PFSK-1 (cell line): ENCODE results near the gene TEX10.

ENCODE experiments used
- FOXP2 ChIP-seq: optimal IDR thresholded peaks from 2 replicates; pipeline ENCODE3; 2011; ENCODE audit warnings: borderline replicate concordance, control low read depth, inconsistent platforms; ENCODE audit not compliant: insufficient read depth; ENCODE audit errors: extremely low read length, extremely low read depth
- POLR2AphosphoS5 ChIP-seq: IDR thresholded peaks from 2 replicates; pipeline ENCODE4 v1.6.1; 2012; ENCODE audit warnings: low read depth, mild to moderate bottlenecking, control low read depth, low read length, moderate library complexity
- REST ChIP-seq, 2 experiments: IDR thresholded peaks; 2 replicates each; pipeline versions ENCODE4 v1.6.1 to v1.8.0; 2011 to 2012; ENCODE audit warnings: low read depth in 2 of 2, low read length in 2 of 2, control low read depth in 1 of 2, inconsistent platforms in 1 of 2, mild to moderate bottlenecking in 1 of 2, moderate library complexity in 1 of 2; ENCODE audit not compliant: insufficient read depth in 1 of 2
- SIN3A ChIP-seq: IDR thresholded peaks from 2 replicates; pipeline ENCODE4 v1.6.1; 2012; ENCODE audit warnings: mild to moderate bottlenecking, low read length, moderate library complexity, borderline replicate concordance; ENCODE audit not compliant: insufficient read depth
- TAF1 ChIP-seq: IDR thresholded peaks from 2 replicates; pipeline ENCODE4 v1.6.1; 2012; ENCODE audit warnings: low read length, control low read depth, borderline replicate concordance; ENCODE audit not compliant: insufficient read depth

Gene TEX10

DNA sequence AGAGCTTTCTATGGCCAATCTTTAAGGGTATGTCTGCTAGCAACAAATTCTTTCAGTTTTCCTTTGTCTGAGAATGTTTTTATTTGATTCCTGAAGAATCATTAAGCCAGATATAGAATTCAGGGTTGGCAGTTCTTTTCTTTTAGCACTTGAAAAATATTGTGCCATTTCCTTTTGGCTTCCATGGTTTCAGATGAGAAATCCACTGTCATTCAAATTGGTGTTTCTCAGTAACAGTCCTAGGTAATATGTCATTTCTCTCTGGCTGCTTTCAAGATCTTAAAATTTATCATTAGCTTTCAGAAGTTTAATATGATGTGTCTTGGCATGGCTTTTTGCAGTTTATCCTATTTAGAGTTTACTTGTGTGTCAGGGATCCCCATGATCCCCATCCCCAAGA, 67.7 kb downstream of the TEX10 start:
- TF ChIP-seq POLR2AphosphoS5: no peak
- no peak for TF ChIP-seq TAF1
- no peak for TF ChIP-seq FOXP2
- no peak for TF ChIP-seq REST (IDR thresholded peaks at IDR 0.05; ENCODE audit: insufficient read depth in 1 of 2, low read depth in 2 of 2, low read length in 2 of 2)
- no peak for TF ChIP-seq SIN3A

- no peak for TF ChIP-seq SIN3A
- TF ChIP-seq FOXP2: no peak
- TF ChIP-seq POLR2AphosphoS5: no peak
- no peak for TF ChIP-seq TAF1
- no peak for TF ChIP-seq REST (IDR thresholded peaks at IDR 0.05; ENCODE audit: insufficient read depth in 1 of 2, low read depth in 2 of 2, low read length in 2 of 2)
Measured at GRCh38 chr9:100284247-100284646, 68.5 kb downstream of the TEX10 start.

- TF ChIP-seq SIN3A (no peak), FOXP2 (no peak), REST (IDR thresholded peaks at IDR 0.05; ENCODE audit: insufficient read depth in 1 of 2, low read depth in 2 of 2, low read length in 2 of 2) (no peak), TAF1 (no peak), POLR2AphosphoS5 (no peak)
Measured at GRCh38 chr9:100282388-100282719, 70.4 kb downstream of the TEX10 start.

DNA sequence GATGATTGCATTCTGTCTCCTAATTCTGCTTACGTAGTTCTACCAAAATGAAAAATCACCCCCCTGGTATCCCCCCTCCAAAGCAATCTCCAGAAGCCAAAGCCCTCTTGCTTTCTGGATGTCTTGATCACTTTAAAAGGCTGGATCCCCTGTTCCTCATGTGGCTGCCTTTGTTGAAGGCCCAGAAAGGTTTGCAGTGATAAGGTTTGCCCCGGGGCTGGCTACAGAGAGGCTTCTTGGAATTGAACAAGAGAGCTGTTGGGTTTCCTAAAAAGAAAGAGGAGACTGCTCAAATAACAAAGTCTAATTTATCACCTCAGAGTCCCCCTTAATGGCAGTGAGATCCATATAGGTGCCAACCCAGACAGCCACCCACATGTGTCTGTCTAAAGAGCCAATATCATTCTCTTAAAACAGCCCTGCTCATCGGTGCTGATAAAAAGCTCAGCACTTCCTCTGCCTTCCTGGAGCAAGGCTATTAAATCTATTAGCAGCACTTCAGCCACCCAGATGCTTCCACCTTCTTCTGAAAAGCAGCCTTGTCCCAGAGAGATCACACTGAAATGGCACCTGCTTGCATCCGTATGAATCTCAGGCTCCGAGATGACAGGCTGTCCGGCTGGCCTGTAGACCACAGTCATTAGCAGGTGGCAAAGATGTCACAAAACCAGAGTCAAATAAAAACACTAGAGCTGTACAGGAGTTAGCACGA, 70.9 kb downstream of the TEX10 start:
- TF ChIP-seq REST (IDR thresholded peaks at IDR 0.05; ENCODE audit: insufficient read depth in 1 of 2, low read depth in 2 of 2, low read length in 2 of 2) (no peak), FOXP2 (no peak), TAF1 (no peak), SIN3A (no peak), POLR2AphosphoS5 (no peak)
